Measurements from ENCODE around the gene NBPF8.
A peak's percentile ranks its signal among the peaks of the same experiment; 100 is the strongest.
"Not testable (repeated sequence)": the region's sequence is repeated elsewhere in the genome, so short reads cannot be mapped to it uniquely, and the experiment has no call there.

Gene NBPF8, protein sequence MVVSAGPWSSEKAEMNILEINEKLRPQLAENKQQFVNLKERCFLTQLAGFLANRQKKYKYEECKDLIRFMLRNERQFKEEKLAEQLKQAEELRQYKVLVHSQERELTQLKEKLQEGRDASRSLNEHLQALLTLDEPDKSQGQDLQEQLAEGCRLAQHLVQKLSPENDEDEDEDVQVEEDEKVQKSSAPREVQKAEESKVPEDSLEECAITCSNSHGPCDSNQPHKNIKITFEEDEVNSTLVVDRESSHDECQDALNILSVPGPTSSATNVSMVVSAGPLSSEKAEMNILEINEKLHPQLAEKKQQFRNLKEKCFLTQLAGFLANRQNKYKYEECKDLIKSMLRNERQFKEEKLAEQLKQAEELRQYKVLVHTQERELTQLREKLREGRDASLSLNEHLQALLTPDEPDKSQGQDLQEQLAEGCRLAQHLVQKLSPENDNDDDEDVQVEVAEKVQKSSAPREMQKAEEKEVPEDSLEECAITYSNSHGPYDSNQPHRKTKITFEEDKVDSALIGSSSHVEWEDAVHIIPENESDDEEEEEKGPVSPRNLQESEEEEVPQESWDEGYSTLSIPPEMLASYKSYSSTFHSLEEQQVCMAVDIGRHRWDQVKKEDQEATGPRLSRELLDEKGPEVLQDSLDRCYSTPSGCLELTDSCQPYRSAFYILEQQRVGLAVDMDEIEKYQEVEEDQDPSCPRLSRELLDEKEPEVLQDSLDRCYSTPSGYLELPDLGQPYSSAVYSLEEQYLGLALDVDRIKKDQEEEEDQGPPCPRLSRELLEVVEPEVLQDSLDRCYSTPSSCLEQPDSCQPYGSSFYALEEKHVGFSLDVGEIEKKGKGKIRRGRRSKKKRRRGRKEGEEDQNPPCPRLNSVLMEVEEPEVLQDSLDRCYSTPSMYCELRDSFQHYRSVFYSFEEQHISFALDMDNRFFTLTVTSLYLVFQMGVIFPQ

DNA sequence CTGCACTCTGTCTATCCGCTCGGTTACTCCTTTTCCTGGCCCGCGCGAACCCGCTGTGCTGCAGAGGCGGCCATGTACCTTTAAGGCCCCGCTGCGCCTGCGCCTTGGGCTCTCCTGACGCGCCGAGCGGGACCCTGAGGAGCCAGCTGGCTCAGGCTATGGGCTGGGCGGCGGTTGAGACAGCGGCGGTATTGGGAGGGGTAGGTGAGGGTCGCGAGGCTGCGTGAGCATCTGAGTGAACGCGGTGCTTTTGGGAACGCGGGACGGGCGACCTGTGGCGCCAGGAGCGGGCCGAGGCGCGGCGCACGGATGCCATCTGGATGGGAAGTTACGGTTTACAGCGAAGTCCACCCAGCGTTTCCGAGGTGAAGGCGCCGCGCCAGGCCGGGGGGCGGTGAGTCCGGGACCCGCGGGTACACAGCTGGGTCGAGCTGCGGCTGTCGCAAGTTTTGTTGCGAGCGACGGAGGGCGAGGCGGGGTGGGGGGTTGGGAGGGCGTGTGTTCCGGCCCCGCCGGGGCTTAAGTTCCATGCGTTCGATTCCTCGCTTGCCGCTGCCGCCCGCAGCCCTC lies at the start of gene NBPF8:
TSS of gene NBPF8 (plus strand) at position 125 of the 570 bp plus-strand sequence. CDS start 21,488 bp downstream, outside the sequence.
- peak in 1 of 2 experiments; percentile 54 for DNase-seq (ENCODE audit: low read depth in 1 of 2, low spot score in 1 of 2)
- in situ Hi-C loops (cut with HindIII; ENCODE audit: low pct_unique_long_range_greater_than_20kb, low sequenced_read_pairs) = not testable (repeated sequence)

GRCh38 chr1:120367709-120368108 lies 47.1 kb upstream of the NBPF8 start:
- in situ Hi-C loops (cut with HindIII; ENCODE audit: low pct_unique_long_range_greater_than_20kb, low sequenced_read_pairs); DNase-seq (ENCODE audit: low read depth in 1 of 2, low spot score in 1 of 2): not testable (repeated sequence)

- DNase-seq (ENCODE audit: low read depth in 1 of 2, low spot score in 1 of 2); in situ Hi-C loops (cut with HindIII; ENCODE audit: low pct_unique_long_range_greater_than_20kb, low sequenced_read_pairs): not testable (repeated sequence)
Measured at GRCh38 chr1:120386651-120387050, 28.2 kb upstream of the NBPF8 start.

- in situ Hi-C loops (cut with HindIII; ENCODE audit: low pct_unique_long_range_greater_than_20kb, low sequenced_read_pairs); DNase-seq (ENCODE audit: low read depth in 1 of 2, low spot score in 1 of 2): not testable (repeated sequence)
Measured at GRCh38 chr1:120388597-120389126, 26.2 kb upstream of the NBPF8 start.

DNA sequence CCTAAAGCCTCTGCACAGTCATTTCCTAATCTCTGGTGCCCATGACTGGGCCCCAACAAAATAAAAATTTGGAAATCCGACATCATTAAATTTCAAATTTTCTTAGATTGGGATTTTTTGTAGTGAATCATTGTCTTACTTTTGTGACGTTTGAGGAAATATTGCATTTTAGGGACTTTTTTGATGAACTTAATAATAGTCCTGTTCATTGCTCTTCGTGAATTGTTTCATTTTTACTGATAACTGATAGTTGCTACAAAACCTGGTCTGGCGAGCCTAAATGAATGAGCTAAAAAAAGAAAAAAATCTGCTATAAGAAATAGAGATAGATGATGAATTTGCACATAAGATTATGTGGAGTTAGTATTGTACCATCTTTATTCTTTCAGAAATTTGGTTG lies 23.5 kb upstream of the NBPF8 start:
- in situ Hi-C loops (cut with HindIII; ENCODE audit: low pct_unique_long_range_greater_than_20kb, low sequenced_read_pairs); DNase-seq (ENCODE audit: low read depth in 1 of 2, low spot score in 1 of 2): not testable (repeated sequence)

DNA sequence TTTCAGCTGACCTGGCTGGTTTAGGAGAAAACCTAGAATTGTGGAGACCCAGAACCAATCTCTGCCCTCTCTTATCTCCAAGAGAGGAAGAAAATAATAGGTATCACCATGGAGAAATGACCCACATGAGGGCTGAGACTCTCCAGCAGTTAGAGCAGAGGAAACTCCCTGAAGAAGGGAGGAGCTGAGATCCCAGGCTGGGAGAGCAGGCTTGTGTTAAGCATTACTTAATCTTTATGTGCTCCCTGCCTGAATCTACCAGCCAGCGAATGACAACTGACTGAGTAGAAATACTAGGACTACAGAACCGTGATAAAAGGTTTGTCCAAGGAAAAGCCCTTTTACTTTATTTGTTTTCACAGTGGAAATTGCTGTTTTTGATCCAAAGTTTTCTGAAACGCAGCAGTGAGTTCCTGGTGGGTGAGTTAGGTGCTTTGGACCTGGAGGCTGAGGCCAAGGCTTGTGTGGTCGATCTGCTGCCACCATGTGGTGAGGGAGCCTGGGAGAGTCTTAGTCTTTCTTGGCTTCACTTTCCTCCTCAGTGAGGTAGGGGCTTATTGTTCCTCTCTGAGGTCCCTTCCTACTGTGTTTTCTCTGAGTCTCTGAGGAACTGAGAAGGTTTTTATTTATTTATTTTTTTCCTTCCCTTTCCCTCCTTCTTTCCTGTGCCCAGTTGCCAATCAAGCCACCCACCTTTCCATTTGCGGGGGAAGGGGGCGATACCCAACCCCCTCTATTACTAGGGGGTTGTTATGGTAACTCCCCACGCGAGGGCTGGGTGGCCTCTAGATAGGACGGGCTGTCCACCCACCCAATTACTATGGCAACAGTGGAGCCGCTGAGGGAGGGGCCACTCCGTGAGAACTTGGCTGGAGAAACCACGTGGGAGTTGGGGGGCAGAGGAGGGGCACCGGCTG lies 21.3 kb upstream of the NBPF8 start:
- DNase-seq (ENCODE audit: low read depth in 1 of 2, low spot score in 1 of 2); in situ Hi-C loops (cut with HindIII; ENCODE audit: low pct_unique_long_range_greater_than_20kb, low sequenced_read_pairs): not testable (repeated sequence)

DNA sequence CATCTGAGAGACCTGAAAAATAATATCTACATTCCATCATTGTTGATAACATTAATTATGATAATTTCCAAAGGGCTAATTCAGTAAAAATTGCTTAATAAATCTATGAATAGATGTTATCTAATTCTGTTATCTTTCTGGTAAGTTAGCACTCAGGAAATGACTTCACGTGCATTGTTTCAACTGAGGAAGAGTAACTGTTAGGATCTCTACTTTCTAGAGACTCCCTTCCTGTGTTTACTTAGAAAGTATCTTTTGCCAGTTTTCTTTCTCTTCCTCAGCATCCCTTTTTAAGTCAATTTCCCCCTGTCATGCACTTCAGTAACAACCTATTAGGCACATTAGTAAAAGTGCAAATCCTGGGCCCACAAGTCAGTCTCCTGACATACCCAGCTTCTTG lies 9.5 kb upstream of the NBPF8 start:
- in situ Hi-C loops (cut with HindIII; ENCODE audit: low pct_unique_long_range_greater_than_20kb, low sequenced_read_pairs) = not testable (repeated sequence)

DNA sequence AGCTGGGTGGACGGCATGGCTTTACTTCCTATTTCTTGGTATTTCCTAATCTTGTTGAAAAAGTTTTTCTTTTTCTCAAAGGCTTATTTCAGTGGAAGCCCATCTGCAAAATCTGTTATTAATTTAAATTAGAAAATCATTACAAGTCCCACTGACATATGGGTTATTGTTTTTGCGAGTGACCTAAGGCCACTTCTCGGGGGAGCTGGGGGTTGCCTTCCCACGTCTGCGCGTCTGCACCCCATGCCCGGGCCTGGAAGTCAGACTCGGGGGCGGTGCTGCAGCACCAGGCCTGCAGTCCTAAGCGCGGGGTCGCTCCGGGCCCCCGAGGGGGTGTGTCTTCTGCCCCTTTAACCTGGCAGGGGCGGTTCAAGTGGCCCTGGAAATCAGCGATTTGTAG lies 384 bp upstream of the NBPF8 start:
- DNase-seq (ENCODE audit: low read depth in 1 of 2, low spot score in 1 of 2); in situ Hi-C loops (cut with HindIII; ENCODE audit: low pct_unique_long_range_greater_than_20kb, low sequenced_read_pairs): not testable (repeated sequence)

More for the DNA sequence above, 9.5 kb upstream of the NBPF8 start:
- not testable (repeated sequence) for DNase-seq (ENCODE audit: low read depth in 1 of 2, low spot score in 1 of 2)

DNA sequence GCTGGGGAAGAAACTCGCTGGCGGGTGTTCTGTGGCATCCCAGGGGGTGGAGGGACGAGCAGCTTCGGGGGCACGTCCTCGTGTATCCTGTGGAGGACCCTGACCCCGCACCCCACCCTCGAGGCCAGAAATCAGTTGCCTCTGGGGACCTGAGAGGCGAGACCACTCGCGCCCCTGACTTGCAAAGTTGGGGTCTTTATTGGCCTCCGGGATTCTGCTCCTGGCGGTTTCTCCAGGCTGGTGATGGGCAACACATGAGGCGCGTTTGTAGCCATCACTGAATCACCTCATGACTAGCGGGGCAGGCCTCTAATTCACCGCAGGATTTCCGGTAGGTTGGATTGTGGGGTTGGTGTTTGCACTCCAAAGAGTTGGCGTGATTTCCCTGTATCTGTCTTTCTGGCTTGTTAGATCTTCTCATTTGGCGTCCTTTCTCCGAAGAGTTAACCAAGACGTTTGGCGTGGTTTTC lies 692 bp downstream of the NBPF8 start:
- in situ Hi-C loops (cut with HindIII; ENCODE audit: low pct_unique_long_range_greater_than_20kb, low sequenced_read_pairs) = not testable (repeated sequence)
- peak in 1 of 2 experiments; percentile 6 for DNase-seq (ENCODE audit: low read depth in 1 of 2, low spot score in 1 of 2)

GRCh38 chr1:120425063-120425462 lies 10.2 kb downstream of the NBPF8 start:
- in situ Hi-C loops (cut with HindIII; ENCODE audit: low pct_unique_long_range_greater_than_20kb, low sequenced_read_pairs); DNase-seq (ENCODE audit: low read depth in 1 of 2, low spot score in 1 of 2): not testable (repeated sequence)

- DNase-seq (ENCODE audit: low read depth in 1 of 2, low spot score in 1 of 2); in situ Hi-C loops (cut with HindIII; ENCODE audit: low pct_unique_long_range_greater_than_20kb, low sequenced_read_pairs): not testable (repeated sequence)
Measured at GRCh38 chr1:120431626-120432025, 16.8 kb downstream of the NBPF8 start.

DNA sequence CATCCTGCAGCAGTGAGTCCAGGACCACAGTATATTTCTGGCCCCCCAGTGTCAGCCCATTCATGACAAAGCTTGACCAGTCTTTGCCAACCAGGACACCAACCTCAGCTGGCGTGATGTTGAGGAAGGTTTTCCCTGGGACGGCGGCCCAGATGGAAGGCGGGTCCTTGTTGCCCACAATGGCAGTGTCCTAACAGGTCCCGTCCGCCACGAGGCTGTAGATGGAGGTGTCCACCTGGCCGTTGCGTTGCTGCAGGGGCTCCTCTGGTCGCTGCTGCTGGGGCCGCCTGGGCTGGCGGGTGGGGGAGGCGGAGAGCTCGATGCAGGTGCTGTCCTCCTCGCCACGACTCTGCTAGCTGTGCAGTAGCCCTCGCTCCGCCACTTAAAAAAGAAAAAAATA lies 19.0 kb downstream of the NBPF8 start:
- DNase-seq (ENCODE audit: low read depth in 1 of 2, low spot score in 1 of 2); in situ Hi-C loops (cut with HindIII; ENCODE audit: low pct_unique_long_range_greater_than_20kb, low sequenced_read_pairs): not testable (repeated sequence)

DNA sequence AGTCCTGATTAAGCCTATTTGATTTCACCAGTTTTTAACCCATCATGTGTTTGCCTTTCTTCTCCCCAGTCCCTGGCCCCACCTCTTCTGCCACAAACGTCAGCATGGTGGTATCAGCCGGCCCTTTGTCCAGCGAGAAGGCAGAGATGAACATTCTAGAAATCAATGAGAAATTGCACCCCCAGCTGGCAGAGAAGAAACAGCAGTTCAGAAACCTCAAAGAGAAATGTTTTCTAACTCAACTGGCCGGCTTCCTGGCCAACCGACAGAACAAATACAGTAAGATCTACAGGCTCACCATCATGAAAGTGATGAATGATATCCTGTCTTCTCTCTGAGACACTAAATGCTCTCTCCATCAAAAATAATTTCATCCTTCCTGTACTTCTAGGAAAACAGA lies 34.3 kb downstream of the NBPF8 start:
- DNase-seq (ENCODE audit: low read depth in 1 of 2, low spot score in 1 of 2); in situ Hi-C loops (cut with HindIII; ENCODE audit: low pct_unique_long_range_greater_than_20kb, low sequenced_read_pairs): not testable (repeated sequence)
